Measurements from ENCODE around the gene TTC13. TPM values are rescaled to one million over a fixed set of nuclear protein-coding genes. Genes with fewer than 3 reads are reported as not detected.

TTC13 gene
- total and polyA plus RNA-seq, 10 of the 15 experiments (the other 5 are each of a cell fraction or from before 2014, with no cell fraction given), result 5.8 to 30.8 (median 18.5) TPM

DNA sequence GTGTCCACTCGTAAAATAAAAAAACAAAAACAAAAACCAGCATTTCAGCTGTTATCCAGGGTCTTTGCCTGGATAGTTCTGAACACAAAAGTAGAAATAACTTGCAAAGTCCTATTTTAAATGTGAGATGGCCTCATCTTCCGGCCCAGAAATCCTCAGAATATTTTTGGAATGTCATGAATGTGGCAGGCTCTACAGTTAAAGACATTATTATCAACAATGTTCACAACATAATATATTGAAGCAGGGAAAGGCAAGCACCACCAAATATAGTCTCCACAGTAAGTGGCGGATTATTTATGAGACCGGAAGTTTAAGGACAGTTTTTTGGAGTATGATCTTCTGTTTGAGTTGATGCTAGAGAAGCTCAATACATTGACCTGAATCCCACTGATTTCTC is 109.2 kb downstream of the TTC13 start:
- no peak overlapping the region for H2AFZ ChIP-seq (ENCODE audit: control insufficient read depth, low read depth, low read length)
- BruUV-seq (replicated peaks), result no TSS peak
- ATAC-seq, result no peak
- peaks cover 0 to 5% of the 10 kb centered on the region in 2 experiments; a peak in 3 of 4 replicates for H3K27me3 ChIP-seq (replicated peaks in 1 of 2; ENCODE audit: control insufficient read depth in 2 of 2, insufficient read depth in 2 of 2, low read length in 1 of 2)
- TF ChIP-seq SRF (IDR thresholded peaks at IDR 0.05; ENCODE audit: low read depth in 2 of 2, low read length in 2 of 2) (no peak), DPF2 (IDR thresholded peaks at IDR 0.05) (no peak), MYB (IDR thresholded peaks at IDR 0.05; ENCODE audit: borderline replicate concordance, low read depth, low read length) (no peak), YBX1 (IDR thresholded peaks at IDR 0.05) (no peak), BHLHE40 (IDR thresholded peaks at IDR 0.05; ENCODE audit: borderline replicate concordance in 1 of 2, low read depth in 2 of 2, low read length in 1 of 2) (no peak), RB1 (IDR thresholded peaks at IDR 0.05; ENCODE audit: borderline replicate concordance) (no peak), IKZF1 (conservative IDR thresholded peaks at IDR 0.05) (no peak), POU2F2 (IDR thresholded peaks at IDR 0.05; ENCODE audit: borderline replicate concordance, low read depth, low read length) (no peak), ESRRA (IDR thresholded peaks at IDR 0.05; ENCODE audit: low read length) (no peak), PAX5 (IDR thresholded peaks at IDR 0.05; ENCODE audit: borderline replicate concordance, low read depth, low read length) (no peak)
- TF ChIP-seq, protein P1, sequence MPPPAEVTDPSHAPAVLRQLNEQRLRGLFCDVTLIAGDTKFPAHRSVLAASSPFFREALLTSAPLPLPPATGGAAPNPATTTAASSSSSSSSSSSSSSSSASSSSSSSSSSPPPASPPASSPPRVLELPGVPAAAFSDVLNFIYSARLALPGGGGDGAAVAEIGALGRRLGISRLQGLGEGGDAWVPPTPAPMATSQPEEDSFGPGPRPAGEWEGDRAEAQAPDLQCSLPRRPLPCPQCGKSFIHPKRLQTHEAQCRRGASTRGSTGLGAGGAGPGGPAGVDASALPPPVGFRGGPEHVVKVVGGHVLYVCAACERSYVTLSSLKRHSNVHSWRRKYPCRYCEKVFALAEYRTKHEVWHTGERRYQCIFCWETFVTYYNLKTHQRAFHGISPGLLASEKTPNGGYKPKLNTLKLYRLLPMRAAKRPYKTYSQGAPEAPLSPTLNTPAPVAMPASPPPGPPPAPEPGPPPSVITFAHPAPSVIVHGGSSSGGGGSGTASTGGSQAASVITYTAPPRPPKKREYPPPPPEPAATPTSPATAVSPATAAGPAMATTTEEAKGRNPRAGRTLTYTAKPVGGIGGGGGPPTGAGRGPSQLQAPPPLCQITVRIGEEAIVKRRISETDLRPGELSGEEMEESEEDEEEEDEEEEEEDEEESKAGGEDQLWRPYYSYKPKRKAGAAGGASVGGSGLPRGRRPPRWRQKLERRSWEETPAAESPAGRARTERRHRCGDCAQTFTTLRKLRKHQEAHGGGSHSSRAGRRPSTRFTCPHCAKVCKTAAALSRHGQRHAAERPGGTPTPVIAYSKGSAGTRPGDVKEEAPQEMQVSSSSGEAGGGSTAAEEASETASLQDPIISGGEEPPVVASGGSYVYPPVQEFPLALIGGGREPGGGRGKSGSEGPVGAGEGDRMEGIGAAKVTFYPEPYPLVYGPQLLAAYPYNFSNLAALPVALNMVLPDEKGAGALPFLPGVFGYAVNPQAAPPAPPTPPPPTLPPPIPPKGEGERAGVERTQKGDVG (CRISPR knock-in tag; IDR thresholded peaks at IDR 0.05), result no peak
- TF ChIP-seq, protein P2, sequence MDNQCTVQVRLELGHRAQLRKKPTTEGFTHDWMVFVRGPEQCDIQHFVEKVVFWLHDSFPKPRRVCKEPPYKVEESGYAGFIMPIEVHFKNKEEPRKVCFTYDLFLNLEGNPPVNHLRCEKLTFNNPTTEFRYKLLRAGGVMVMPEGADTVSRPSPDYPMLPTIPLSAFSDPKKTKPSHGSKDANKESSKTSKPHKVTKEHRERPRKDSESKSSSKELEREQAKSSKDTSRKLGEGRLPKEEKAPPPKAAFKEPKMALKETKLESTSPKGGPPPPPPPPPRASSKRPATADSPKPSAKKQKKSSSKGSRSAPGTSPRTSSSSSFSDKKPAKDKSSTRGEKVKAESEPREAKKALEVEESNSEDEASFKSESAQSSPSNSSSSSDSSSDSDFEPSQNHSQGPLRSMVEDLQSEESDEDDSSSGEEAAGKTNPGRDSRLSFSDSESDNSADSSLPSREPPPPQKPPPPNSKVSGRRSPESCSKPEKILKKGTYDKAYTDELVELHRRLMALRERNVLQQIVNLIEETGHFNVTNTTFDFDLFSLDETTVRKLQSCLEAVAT (IDR thresholded peaks at IDR 0.05), result no peak
- no peaks in the 10 kb centered on the region for H3K36me3 ChIP-seq (ENCODE audit: control insufficient read depth in 2 of 2, insufficient read depth in 2 of 2, low read length in 1 of 2)
- no peak overlapping the region for H3K4me3 ChIP-seq
- intact Hi-C loops (cut with micrococcal nuclease; ENCODE audit: unreplicated experiment) (no loop called here), in situ Hi-C loops (cut with MboI) (no loop called here)
- WGBS (ENCODE audit: insufficient coverage, insufficient replicate concordance, low lambda C conversion rate, missing lambda C conversion rate), result 52% methylated on average over 4 of the region's 4 CpGs
- FAIRE-seq, result no peak
- no peak overlapping the region for H3K27ac ChIP-seq (ENCODE audit: control insufficient read depth, insufficient read depth)
- no peak overlapping the region for H3K9ac ChIP-seq (ENCODE audit: control insufficient read depth, insufficient read depth, low read length)
- no peaks in the 10 kb centered on the region for H3K79me2 ChIP-seq (ENCODE audit: control insufficient read depth, insufficient read depth, low read length)
- DNase-seq (ENCODE audit: low read depth, low spot score), result no peak
- H3K4me2 ChIP-seq (ENCODE audit: control insufficient read depth, insufficient read depth), result no peak overlapping the region
- ChIA-PET POLR2A (no interaction called here), RAD21 (ENCODE audit: unreplicated experiment) (no interaction called here), CTCF (interaction anchor here (1.8 kb wide), 1 partner anchor 11 kb away, joined by 4 read pairs; no protein-coding TSS in a partner anchor), SMC1A (ENCODE audit: uncharacterized antibody, unreplicated experiment) (no interaction called here)
- peaks cover 4% of the 10 kb centered on the region; the same call in 1 of the 2 replicates for H3K4me1 ChIP-seq (ENCODE audit: control insufficient read depth, insufficient read depth, low read length)
- no peaks in the 10 kb centered on the region for H3K9me3 ChIP-seq (replicated peaks; ENCODE audit: control insufficient read depth, insufficient read depth, low read length)
- H4K20me1 ChIP-seq (ENCODE audit: control insufficient read depth, insufficient read depth), result no peaks in the 10 kb centered on the region

Data from GM12878 (cell line).